ENCODE results near the gene CDH12.
"Not testable (repeated sequence)": the region's sequence is repeated elsewhere in the genome, so short reads cannot be mapped to it uniquely, and the experiment has no call there.

CDH12 gene

DNA sequence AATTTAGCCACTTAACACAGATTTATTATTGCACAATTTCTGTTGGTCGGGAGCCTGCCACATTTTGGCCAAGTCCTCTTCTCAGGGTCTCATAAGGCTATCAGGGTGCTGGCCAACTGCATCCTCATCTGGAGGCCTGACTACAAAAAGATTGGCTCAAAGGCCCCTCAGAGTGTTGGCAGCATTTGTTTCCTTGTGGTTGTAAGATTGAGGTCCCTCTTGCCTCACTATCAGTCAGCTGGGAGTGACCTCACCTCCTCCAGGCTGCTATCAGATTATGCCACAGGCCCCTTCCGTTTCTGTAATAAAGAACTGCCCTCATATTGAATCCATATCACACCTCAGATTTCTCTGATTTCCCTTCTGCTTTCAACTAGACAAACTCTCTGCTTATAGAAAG, 698.4 kb downstream of the CDH12 start:
- not testable (repeated sequence) for DNase-seq (ENCODE audit: low read depth in 2 of 2)

DNA sequence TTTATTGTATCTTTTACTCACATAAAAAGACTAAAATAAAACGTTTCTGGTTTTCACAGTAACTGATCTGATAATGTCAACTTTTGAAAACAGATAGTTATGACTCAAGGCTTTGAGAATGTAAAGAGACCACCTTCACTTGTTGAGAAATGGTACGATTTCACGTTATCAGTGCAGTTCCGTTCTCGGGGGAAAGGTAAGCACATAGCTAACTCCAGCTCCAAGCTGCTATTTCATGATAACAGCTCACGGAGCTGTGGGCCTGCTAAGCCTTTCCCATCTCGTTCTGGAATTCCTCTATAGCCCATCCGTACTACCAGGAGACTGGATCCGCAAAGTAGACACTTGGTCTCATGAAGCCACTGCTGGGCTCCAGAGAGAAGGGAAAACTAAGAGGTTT, 701.3 kb downstream of the CDH12 start:
- DNase-seq (ENCODE audit: low read depth in 2 of 2): not testable (repeated sequence)

DNA sequence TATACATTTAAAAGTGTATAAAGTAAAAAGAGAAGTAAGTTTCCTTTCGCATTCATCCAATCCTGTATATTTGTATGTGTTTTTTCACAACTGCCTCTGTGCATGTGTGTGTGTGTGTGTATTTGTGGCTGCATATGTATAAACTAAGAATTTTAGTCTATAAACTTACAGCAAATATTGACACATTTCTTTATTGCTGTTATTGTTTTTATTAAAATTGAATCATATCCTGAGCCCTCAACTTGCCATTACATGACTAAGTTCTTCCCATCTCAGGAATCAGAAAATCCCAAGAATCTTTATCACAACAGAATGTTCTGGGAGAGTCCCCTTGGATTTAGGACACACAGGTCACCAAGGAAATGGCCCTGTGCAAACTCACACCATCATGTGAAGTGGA, 712.7 kb downstream of the CDH12 start:
- not testable (repeated sequence) for DNase-seq (ENCODE audit: low read depth in 2 of 2)

DNA sequence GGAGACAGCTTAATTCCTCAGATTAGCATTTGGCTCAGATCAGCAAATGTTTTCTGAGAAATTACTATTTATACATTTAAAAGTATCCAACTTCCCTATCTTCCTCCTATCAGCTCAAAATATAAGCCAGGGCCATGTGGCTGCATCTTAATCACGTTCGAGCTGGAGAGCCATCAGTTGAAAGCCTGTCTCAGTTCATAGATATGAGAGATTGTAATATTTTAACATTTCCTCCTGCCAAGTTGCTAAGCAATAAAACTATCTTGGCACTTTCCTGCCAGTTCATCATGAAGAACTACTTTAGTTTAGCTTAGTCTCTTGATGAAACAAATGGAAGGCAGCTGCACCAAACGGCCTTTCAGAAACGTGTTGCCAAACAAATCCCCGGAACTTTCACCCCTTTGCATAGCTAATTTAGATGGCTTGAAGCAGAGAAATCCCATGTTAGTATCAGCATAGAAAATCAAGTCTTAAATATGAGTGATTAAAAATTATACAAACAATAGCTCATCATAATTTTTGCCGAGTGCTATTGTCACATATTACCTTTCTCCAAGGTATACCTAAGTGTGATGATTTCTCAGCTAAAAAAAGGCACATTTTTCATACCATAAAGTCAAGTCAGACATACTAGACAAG, 713.4 kb downstream of the CDH12 start:
- not testable (repeated sequence) for DNase-seq (ENCODE audit: low read depth in 2 of 2)

DNA sequence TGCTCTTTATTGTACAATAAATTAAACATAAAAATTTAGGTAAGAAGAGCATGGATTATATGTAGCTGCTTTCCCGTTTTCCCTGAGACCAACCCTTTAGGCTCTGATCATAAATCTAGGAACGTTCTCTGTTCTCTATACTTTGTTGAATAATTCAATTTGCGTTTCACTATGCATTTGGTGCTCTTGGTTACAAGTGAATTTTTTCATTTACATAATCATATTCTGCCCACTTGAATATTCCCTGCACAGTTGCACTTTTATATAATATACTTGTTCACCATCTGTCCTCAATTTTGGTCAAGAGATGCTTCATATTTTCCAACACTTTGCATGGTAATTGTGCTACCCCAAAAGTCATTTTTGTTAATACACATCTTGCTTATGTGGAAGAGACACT, 741.8 kb downstream of the CDH12 start:
- DNase-seq (ENCODE audit: low read depth in 2 of 2): no peak

DNA sequence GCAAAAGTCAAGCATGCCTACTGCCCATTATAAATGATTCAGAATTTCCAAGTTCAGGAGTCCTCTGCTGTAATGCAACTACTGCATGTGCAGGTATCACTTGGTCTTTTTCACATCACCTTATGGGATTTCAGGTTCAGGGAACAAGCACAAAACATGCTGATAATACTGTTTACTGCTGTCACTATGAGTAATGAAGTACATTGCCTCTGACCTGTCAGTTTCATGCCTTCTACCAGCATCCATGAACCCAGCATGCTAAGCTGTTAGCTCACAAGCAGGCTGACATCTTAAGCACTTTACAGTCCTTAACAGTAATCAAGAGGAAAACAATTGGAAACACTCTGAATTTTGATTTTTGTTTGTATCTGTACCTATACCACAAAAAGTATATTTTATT, 743.8 kb downstream of the CDH12 start:
- no peak for DNase-seq (ENCODE audit: low read depth in 2 of 2)

DNA sequence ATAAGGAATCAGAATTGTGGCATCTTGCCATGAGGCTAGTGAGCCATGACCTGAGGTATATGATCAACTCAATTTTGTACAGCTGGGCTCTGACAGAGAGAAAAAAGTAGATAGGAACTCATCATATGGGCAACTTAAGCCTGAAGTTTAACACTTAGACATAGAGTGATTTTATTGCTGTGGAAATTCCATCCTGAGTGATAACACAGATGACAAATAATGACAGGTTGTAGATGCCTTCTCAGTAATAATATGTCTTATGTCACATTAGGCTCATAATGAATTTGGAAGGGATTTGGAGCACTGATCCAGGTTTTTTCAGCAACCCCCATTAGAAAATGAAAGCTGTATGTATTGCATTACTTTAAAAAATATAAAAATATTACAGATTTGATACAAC, 744.6 kb downstream of the CDH12 start:
- DNase-seq (ENCODE audit: low read depth in 2 of 2): no peak

DNA sequence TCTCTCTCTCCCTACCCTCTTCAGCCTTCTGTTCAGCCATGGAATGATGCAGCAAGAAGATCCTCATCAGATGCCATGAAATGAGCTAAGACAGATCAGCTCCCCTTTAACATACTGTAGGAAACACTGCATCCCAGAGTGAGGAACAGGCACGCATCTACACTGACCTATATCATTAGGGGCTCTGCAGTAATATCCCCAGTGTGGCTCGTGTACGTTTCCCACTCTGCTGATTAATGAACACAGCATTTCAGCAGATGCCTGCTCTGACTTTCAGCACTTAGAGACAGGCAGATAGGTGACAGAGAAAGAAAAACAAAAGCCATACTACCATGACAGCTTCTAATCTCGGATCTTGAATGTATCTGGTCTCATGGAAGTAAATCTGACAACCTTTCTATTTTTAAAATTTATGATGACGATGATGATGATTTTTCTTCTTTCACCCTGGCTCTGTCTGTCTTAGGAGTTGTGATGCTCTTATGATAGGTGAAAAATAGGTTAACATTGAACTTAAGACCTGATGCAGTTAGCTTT, 750.3 kb downstream of the CDH12 start:
- no peak for DNase-seq (ENCODE audit: low read depth in 2 of 2)

DNA sequence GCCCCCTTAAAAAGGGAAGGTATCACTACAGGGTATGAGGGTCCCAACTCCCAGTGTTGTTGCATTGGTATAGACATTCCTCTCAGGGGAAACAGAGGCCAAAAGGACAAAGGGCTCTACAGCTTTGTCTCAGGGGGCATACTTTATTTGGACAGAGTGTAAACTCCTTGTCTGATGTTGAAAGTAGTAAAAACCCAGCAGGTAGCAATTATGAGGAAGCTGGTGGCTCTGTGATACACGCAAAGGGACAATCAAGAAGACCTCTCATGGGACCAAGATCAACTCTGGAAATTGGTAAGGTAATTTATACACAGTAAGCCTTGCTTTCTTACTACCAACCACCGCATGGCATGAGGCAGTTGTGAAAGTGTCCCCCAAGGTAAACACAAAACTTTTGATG, 764.6 kb downstream of the CDH12 start:
- no peak for DNase-seq (ENCODE audit: low read depth in 2 of 2)

DNA sequence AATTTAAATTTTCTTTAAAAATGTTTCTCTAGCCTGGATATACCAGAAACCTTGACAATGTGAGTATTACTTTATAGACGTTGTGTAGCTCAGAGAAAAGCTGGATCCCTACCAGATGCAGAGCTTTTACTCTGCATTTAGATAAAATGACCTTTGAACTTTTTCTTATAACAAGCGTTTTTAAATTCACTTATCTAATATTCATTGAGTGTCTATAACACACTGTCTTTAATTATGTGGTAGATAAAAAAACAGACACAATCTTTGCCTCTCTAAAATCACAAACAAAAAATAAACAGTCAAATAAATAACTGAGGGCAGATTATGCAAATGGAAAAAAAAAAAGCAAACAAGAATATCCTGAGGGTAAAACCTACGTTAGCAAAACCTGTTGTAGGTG, 773.6 kb downstream of the CDH12 start:
- DNase-seq (ENCODE audit: low read depth in 2 of 2): no peak

DNA sequence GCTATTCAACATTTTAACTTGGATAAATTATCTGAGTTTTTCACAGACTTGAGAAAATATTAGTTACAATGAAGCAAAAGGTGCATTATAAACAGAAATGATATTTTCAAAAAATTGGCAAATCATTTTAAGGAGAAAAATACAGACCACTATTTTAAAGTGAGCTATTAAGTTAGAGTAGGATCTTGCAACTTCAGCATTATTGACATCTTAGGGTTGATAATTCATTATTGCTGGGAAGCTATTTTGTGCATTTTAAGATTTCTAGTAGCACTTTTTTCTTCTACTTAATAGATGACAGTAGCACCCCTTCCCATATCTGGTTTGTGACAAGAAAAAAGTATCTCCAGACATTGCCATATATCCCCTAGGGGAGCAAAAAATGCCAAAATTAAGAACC, 774.1 kb downstream of the CDH12 start:
- no peak for DNase-seq (ENCODE audit: low read depth in 2 of 2)

DNA sequence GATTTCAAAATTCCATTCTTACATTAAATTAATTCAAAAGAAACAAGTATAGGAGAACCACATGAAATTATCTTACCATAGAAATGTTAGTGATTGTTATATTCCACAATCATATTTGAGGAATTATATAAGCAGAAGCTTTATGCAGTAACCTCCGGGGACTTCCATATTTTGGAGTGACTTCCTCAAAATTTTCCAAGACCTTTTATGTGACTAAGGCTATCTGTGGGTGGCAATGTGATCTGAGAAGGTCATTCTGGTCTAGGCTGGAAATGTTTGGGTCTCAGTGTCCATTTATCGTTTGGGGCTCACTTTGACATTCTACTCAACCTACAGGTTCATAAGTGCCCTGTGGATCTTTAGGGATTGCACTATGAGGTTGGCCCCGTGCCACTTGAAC, 776.6 kb downstream of the CDH12 start:
- no peak for DNase-seq (ENCODE audit: low read depth in 2 of 2)

DNA sequence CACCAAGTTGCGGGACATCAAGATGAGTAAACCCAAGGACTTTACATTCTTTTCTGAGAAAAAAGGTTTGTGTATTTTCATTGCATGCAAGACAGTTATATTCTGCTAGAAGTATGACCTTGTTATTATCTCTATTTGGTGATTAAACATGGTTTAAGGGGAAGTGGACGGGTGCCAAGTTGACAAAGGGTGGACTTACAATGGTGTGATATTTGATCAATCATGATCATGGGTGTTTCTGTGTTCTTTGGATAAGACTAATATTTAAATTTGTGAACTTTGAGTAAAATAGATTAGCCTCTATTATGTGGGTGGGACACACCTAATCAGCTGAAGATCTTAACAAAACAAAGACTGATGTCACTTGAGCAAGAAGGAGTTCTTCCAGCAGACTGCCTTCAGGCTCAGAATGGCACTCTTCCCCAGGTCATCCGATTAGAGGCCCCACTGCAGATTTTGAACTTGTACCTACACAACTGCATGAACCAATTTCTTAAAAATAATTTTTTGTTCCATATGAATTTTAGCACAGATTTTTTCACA, 782.9 kb downstream of the CDH12 start:
- no peak for DNase-seq (ENCODE audit: low read depth in 2 of 2)

DNA sequence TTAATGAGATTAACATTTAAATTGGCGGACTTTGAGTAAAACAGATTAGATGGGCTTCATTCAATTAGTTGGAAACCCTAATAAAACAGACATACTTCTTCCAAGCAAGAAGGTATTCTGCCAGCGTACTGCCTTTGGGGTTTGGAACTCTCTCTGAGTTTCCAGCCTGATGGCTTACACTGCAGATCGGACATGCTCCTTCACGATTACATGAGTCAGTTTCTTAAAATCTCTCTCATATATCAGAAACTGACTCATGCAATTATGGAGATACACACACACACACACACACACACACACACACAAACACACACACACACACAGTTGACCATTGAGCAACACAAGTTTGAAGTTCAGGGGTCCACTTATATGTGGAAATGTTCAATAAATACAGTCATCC, 789.4 kb downstream of the CDH12 start:
- DNase-seq (ENCODE audit: low read depth in 2 of 2): no peak

DNA sequence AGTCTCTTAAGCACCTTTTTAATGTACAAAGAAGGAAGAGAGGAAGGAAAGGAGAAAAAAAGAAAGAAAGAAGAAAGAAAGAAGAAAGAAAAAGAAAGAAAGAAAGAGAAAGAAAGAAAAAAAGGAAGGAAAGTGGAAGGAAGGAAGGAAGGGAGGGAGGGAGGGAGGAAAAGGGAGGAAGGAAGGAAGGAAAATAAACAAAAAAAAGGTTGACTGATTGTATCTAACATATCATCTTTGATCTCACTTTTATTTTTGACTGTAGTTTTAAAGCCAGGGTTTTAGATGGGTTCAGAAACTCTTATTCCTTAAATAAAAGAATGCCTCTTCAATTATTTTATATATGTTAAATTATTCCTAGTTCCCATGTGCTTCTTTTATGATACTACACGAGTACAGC, 794.5 kb downstream of the CDH12 start:
- no peak for DNase-seq (ENCODE audit: low read depth in 2 of 2)

DNA sequence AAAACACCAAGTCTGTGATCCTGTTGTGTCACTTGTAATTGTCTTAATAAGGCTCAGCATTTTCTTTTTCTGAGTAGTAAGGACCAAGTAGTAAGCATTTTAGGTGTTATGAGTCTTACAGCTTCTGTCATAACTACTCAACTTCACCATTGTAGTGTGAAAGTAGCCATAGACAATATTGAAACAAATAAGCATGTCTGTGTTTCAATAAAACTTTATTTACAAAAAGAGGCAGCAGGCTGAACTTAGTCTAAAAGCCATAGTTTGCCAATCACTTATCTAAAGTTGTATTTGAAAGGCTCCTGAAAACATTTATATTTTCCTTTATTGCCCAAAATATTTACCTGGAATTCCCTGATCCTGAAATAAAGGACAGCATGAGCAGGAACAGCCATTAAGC, 796.1 kb downstream of the CDH12 start:
- no peak for DNase-seq (ENCODE audit: low read depth in 2 of 2)

DNA sequence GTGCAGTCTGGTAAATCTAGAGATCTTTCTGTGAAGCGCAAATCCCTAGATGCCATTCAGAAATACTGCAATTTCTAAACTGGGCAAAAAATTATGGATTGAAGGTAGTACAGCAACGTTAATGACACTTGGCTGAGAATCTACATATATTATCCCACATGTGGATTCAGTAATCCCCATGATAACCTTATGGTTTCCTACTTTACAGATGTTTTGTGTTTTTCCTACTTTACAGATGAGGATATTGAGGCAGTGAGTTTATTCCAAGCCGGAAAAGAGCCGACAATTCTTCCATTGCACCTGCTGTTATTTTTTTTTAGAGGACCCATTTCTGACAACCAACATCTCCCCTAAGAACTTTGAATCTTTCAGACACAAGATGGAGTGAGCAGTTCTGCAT, 796.5 kb downstream of the CDH12 start:
- no peak for DNase-seq (ENCODE audit: low read depth in 2 of 2)

DNA sequence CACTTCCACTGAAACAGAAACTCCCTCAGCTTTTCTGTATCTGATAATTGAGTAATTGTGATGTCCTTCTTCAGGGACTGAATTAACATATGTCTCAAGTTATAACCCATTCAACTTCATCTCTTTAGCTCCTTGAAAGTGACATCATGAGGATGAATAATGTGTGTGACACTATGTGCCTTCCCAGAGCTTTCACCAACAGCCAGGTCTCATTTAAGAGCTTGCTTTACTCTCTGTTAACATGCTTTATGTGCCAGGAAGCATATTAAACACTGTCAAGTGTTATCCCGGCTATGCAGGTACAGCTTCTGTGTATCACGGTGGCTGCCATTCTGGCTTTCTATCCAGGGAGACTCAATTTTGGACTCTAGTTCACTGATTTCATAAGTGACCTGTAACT, 799.9 kb downstream of the CDH12 start:
- DNase-seq (ENCODE audit: low read depth in 2 of 2): no peak

DNA sequence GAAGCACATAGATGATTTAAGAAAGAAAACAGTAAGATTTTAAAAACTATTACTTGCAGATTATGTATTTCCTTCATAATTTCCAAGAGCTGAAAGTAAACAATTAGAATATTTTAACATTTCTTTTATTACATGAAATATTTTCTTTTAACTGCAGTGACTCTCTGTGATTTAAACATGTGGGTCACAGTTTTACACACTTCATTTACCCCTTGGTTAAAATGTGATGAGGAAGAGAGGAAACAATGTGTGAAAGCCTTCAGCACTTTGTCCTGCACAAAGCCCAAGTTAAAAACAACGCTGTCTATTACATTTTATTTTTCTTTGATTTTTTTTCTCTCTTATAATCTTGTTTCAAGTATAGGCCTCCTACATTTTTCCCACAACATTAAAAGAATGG, 801.3 kb downstream of the CDH12 start:
- no peak for DNase-seq (ENCODE audit: low read depth in 2 of 2)

DNA sequence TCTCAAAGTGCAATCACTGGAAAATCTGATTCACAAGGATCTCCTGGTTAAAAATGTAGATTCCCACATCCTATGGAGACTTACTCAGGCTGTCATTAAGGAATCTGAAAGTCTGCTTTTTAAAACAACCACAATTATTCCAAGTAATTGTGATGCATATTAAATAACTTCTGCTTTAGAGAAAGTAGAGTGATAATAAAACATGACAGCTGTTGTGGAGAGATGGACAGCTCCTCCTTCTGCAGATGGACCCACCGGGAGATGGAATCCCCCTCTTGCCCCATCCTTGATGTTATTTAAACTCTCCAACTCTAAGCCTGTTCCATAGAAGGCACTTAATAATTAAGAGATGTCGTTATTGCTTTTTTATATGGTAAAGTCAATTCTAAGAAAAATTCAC, 802.2 kb downstream of the CDH12 start:
- no peak for DNase-seq (ENCODE audit: low read depth in 2 of 2)

DNA sequence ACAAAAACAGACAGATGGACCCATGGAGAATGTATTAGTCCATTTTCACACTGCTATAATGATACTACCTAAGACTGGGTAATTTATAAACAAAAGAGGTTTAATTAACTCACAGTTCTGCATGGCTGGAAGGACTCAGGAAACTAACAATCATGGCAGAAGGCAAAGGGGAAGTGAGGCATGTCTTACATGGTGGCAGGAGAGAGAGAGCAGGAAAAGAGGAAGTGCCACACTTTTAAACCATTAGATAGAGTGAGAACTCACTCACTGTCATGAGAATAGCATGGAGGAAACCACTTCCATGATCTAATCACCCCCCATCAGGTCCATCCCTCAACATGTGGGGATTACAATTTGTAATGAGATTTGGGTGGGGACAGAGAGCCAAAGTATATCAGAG, 808.9 kb downstream of the CDH12 start:
- DNase-seq (ENCODE audit: low read depth in 2 of 2): no peak

DNA sequence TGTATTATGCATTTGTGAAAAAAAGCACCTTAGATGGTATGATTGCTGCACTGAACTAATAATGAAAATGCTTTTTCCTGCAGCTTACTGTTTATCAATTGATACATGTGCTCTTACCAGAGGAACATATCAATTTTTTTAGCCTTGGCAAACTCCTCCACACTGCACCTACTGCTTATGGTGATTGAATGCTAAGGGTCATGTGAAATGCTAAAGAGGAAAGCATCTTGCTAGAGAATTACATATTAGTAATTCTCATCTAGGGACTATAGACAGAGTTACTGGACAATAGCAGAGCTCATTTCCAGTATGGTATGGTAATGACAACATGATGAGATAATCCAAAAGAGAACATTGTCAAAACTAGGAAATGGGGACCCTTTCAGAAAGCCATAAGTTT, 817.1 kb downstream of the CDH12 start:
- DNase-seq (ENCODE audit: low read depth in 2 of 2): no peak

DNA sequence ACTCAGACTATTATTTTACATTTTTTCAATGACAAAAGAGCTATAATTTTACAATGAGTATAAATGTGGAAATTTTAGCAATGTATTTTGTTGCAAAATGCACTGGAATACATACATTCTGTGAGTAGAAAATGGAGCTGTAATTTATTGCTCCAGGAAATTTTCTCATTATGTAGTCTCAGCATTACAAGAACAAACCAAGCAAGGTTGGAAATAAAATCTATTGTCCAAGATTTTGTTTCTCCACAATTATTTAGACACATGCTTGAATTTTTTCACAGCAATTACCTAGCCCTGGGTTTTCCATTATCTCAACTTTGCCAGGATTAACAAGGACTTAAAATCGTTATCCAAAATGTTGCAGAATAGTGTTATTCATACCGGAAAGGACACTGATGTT, 820.1 kb downstream of the CDH12 start:
- no peak for DNase-seq (ENCODE audit: low read depth in 2 of 2)

DNA sequence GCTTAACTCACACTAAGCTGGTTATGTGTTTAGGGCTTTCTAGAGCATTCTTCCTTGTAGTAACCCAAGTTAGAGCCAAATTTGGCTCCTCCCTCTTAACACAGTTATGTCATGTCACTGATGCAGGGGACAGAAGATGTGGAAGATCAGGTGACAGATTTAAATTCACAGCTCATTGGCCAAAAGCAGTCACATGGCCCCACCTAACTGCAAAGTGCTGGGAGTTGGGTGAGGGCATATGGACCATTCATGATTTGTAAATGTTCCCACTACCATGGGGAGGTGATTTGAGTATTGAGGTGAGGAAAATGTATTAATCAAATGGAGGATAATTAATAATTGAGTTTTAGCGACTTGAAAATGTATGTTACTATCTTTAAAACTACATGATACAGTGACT, 829.4 kb downstream of the CDH12 start:
- no peak for DNase-seq (ENCODE audit: low read depth in 2 of 2)
